ENCODE results near the gene NCKAP5. TPM values are rescaled to one million over a fixed set of nuclear protein-coding genes. Genes with fewer than 3 reads are reported as not detected.

NCKAP5 gene
- total and polyA plus RNA-seq, 2 of the 13 experiments (the other 11 are each of a cell fraction or from before 2014, with no cell fraction given) = 0.01 TPM; not detected in 1

DNA sequence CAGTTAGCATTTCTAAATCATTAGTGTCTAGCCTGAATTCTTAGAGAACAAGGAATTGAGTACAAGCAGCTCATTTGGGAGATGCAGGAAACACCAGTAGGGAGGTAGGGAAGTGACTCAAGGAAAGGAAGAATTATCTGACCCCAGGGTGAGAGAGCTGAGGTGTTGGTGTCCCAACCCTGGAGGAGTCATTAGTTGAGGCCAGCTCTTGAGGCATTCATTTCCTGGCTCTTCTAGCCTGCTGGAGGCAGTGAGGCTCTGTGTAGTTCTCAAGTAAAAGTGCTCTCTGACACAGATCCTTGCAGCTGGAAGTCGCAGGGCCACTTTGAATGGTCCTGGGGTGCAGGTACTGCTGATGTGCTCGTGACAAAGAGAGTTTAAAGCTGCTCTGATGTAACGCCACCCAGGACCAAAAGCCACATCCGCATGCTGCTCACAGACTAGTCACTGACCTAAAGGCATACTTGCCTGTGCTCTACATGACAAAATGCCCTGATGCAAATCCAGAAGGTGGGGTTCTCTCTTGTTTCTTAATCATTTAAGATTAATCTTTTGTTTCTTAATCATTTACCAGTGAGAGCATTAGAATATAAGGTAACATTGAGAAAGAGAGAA lies 598.8 kb downstream of the NCKAP5 start:
- TF ChIP-seq KDM6A (CRISPR knock-in tag; IDR thresholded peaks at IDR 0.05; ENCODE audit: low read depth) = no peak
- no peak for TF ChIP-seq FOXM1 (CRISPR knock-in tag; IDR thresholded peaks at IDR 0.05)
- TF ChIP-seq ZNF691 (CRISPR knock-in tag; IDR thresholded peaks at IDR 0.05; ENCODE audit: borderline replicate concordance, low read depth) = no peak
- TF ChIP-seq ZNF101 (CRISPR knock-in tag; IDR thresholded peaks at IDR 0.05; ENCODE audit: borderline replicate concordance, low read depth) = no peak
- TF ChIP-seq ZMYM4 (CRISPR knock-in tag; IDR thresholded peaks at IDR 0.05) = no peak
- TF ChIP-seq ZMYM3 (CRISPR knock-in tag; IDR thresholded peaks at IDR 0.05) = no peak
- TF ChIP-seq EEA1 (CRISPR knock-in tag; IDR thresholded peaks at IDR 0.05; ENCODE audit: borderline replicate concordance) = no peak
- no peak for TF ChIP-seq ATF1 (CRISPR knock-in tag; IDR thresholded peaks at IDR 0.05)
- no peak for TF ChIP-seq ZNF761 (CRISPR knock-in tag; conservative IDR thresholded peaks at IDR 0.05)
- 30% methylated on average over 3 of the region's 4 CpGs for WGBS (ENCODE audit: low lambda C conversion rate)
- Histone ChIP-seq H3K4me2 (ENCODE audit: low read depth, low read length) (no peak overlapping the region), H3K9me3 (ENCODE audit: low read length) (peaks cover 22% of the 10 kb centered on the region), H3K4me3 (replicated peaks in 1 of 3; ENCODE audit: insufficient read depth in 1 of 3, low read depth in 2 of 3, low read length in 3 of 3) (no peak overlapping the region), H3K27ac (ENCODE audit: extremely low read length, insufficient read depth, low read length) (no peak overlapping the region), H2AFZ (ENCODE audit: low read length) (no peak overlapping the region), H3K4me1 (ENCODE audit: insufficient read depth, low read length) (no peaks in the 10 kb centered on the region), H3K79me2 (ENCODE audit: insufficient read depth, low read length) (no peaks in the 10 kb centered on the region), H3K9ac (ENCODE audit: insufficient read depth, low read depth, low read length) (no peak overlapping the region), H4K20me1 (ENCODE audit: insufficient read depth, low read length) (no peaks in the 10 kb centered on the region), H3K27me3 (ENCODE audit: control insufficient read depth in 1 of 2, insufficient read depth in 2 of 2, low read length in 2 of 2) (no peaks in the 10 kb centered on the region), H3K36me3 (replicated peaks in 1 of 2; ENCODE audit: control insufficient read depth in 1 of 2, insufficient read depth in 2 of 2, low read length in 2 of 2) (no peaks in the 10 kb centered on the region)
- ChIA-PET POLR2A (no interaction called here), CTCF (ENCODE audit: low intra/inter-chr PET ratio, low total read pairs) (no interaction called here)
- ATAC-seq (no peak), FAIRE-seq (no peak), DNase-seq (ENCODE audit: low spot score) (no peak)
- BruUV-seq (replicated peaks) = no TSS peak
- intact Hi-C loops (cut with micrococcal nuclease; ENCODE audit: unreplicated experiment) = no loop called here
- in situ Hi-C loops (cut with HindIII; ENCODE audit: extremely low pct_ligation_motif_present, low pct_unique_long_range_greater_than_20kb) = no loop called here

GRCh38 chr2:132965460-132965859 lies 602.8 kb downstream of the NCKAP5 start:
- no peak overlapping the region for H3K9ac ChIP-seq (ENCODE audit: insufficient read depth, low read depth, low read length)
- DNase-seq (ENCODE audit: low spot score) (no peak), ATAC-seq (no peak), FAIRE-seq (no peak)
- in situ Hi-C loops (cut with HindIII; ENCODE audit: extremely low pct_ligation_motif_present, low pct_unique_long_range_greater_than_20kb) = no loop called here
- H3K4me1 ChIP-seq (ENCODE audit: insufficient read depth, low read length) = no peaks in the 10 kb centered on the region
- H3K9me3 ChIP-seq (ENCODE audit: low read length) = peaks cover 26% of the 10 kb centered on the region
- CTCF ChIA-PET (ENCODE audit: low intra/inter-chr PET ratio, low total read pairs) = no interaction called here
- no peaks in the 10 kb centered on the region for H3K27me3 ChIP-seq (ENCODE audit: control insufficient read depth in 1 of 2, insufficient read depth in 2 of 2, low read length in 2 of 2)
- no peak overlapping the region for H2AFZ ChIP-seq (ENCODE audit: low read length)
- no TSS peak for BruUV-seq (replicated peaks)
- H3K4me3 ChIP-seq (replicated peaks in 1 of 3; ENCODE audit: insufficient read depth in 1 of 3, low read depth in 2 of 3, low read length in 3 of 3) = no peak overlapping the region
- intact Hi-C loops (cut with micrococcal nuclease; ENCODE audit: unreplicated experiment) = no loop called here
- no peaks in the 10 kb centered on the region for H4K20me1 ChIP-seq (ENCODE audit: insufficient read depth, low read length)
- no peaks in the 10 kb centered on the region for H3K36me3 ChIP-seq (replicated peaks in 1 of 2; ENCODE audit: control insufficient read depth in 1 of 2, insufficient read depth in 2 of 2, low read length in 2 of 2)
- H3K4me2 ChIP-seq (ENCODE audit: low read depth, low read length) = no peak overlapping the region
- H3K27ac ChIP-seq (ENCODE audit: extremely low read length, insufficient read depth, low read length) = no peak overlapping the region
- H3K79me2 ChIP-seq (ENCODE audit: insufficient read depth, low read length) = no peaks in the 10 kb centered on the region
- POLR2A ChIA-PET = no interaction called here
- TF ChIP-seq, protein P1, sequence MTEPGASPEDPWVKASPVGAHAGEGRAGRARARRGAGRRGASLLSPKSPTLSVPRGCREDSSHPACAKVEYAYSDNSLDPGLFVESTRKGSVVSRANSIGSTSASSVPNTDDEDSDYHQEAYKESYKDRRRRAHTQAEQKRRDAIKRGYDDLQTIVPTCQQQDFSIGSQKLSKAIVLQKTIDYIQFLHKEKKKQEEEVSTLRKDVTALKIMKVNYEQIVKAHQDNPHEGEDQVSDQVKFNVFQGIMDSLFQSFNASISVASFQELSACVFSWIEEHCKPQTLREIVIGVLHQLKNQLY (CRISPR knock-in tag; IDR thresholded peaks at IDR 0.05) = no peak
- TF ChIP-seq JUNB (CRISPR knock-in tag; IDR thresholded peaks at IDR 0.05; ENCODE audit: borderline replicate concordance) (no peak), CREB3 (CRISPR knock-in tag; IDR thresholded peaks at IDR 0.05) (no peak), CAMTA2 (CRISPR knock-in tag; IDR thresholded peaks at IDR 0.05; ENCODE audit: borderline replicate concordance) (no peak), ZBTB14 (CRISPR knock-in tag; IDR thresholded peaks at IDR 0.05) (no peak), SETDB1 (CRISPR knock-in tag; IDR thresholded peaks at IDR 0.05; ENCODE audit: borderline replicate concordance) (no peak), SRF (IDR thresholded peaks at IDR 0.05; ENCODE audit: low read depth, low read length) (no peak), CHCHD3 (CRISPR knock-in tag; IDR thresholded peaks at IDR 0.05) (no peak), KLF11 (CRISPR knock-in tag; IDR thresholded peaks at IDR 0.05) (no peak)

Measured in HepG2 (cell line).